NB4 (cell line): ENCODE results near the gene ZNF385A.

Source experiments
- CTCF ChIP-seq: IDR thresholded peaks from one replicate; pipeline ENCODE4 v1.5.1; 2012; ENCODE audit warnings: low read depth, low read length
- POLR2A ChIP-seq: IDR thresholded peaks from 2 replicates; pipeline ENCODE4 v1.6.1; 2011; ENCODE audit warnings: mild to moderate bottlenecking; ENCODE audit not compliant: insufficient read length; ENCODE audit errors: extremely low read depth

- TF ChIP-seq CTCF (no peak), POLR2A (no peak)
Observed at GRCh38 chr12:54416687-54417603, 32.4 kb upstream of the ZNF385A start.
